RWPE1 (cell line): ENCODE results near the gene ADCY5.

Experiments used
- CTCF ChIA-PET: fragments of 350-600 bp; sonication (Branson Sonifier 250); formaldehyde crosslinking; extraction: SDS; loops from one replicate; lab custom pipeline; 2021; lab: Yijun Ruan, JAX
- POLR2A ChIA-PET: fragments of 400-600 bp; formaldehyde crosslinking; extraction: SDS; loops from one replicate; lab custom pipeline; 2020; ENCODE audit warnings: antibody characterized with exemption; ENCODE audit not compliant: low non-redundant PET; lab: Yijun Ruan, JAX
- DNase-seq: peaks from one replicate; pipeline ENCODE4 v3.0.0; 2012; ENCODE audit warnings: low spot score
- H3K27ac ChIP-seq: fragments of 450-650 bp; 2 replicates; pipeline ENCODE4 v1.5.1; 2017
- TF ChIP-seq, protein P1 (sequence below): fragments of 450-650 bp; conservative IDR thresholded peaks from 2 replicates; pipeline ENCODE4 v1.5.1; 2017; ENCODE audit warnings: low read depth, mild to moderate bottlenecking

Gene ADCY5

GRCh38 chr3:123387532-123387931 is 61.4 kb downstream of the ADCY5 start:
- DNase-seq: no peak
- POLR2A ChIA-PET: no interaction called here
- TF ChIP-seq, protein P1, sequence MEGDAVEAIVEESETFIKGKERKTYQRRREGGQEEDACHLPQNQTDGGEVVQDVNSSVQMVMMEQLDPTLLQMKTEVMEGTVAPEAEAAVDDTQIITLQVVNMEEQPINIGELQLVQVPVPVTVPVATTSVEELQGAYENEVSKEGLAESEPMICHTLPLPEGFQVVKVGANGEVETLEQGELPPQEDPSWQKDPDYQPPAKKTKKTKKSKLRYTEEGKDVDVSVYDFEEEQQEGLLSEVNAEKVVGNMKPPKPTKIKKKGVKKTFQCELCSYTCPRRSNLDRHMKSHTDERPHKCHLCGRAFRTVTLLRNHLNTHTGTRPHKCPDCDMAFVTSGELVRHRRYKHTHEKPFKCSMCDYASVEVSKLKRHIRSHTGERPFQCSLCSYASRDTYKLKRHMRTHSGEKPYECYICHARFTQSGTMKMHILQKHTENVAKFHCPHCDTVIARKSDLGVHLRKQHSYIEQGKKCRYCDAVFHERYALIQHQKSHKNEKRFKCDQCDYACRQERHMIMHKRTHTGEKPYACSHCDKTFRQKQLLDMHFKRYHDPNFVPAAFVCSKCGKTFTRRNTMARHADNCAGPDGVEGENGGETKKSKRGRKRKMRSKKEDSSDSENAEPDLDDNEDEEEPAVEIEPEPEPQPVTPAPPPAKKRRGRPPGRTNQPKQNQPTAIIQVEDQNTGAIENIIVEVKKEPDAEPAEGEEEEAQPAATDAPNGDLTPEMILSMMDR: no peak
- CTCF ChIA-PET: no interaction called here
- no peak overlapping the region for H3K27ac ChIP-seq

GRCh38 chr3:123386477-123387040 is 62.3 kb downstream of the ADCY5 start:
- ChIA-PET CTCF (no interaction called here), POLR2A (no interaction called here)
- TF ChIP-seq, protein P1: no peak
- DNase-seq: no peak
- H3K27ac ChIP-seq: no peak overlapping the region

DNA sequence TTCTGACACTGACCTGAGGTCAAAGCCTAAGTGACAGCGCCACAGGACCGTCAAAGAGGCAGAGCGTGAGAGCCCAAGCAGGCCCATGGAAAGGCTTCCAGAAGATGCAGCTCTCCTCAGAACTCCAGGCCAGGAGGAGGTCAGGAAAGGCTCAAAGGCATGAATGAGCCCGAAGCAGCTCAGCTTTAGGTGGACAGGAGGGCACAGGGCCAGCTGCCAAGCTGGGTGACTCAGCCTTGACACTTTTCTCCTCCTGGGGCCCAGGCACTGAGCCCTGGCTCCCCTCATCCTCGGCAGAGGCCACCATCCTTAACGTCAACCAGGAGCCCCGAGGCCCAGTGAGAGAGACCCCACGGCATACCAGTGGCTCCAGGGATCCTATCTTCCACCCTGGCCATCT is 62.9 kb downstream of the ADCY5 start:
- H3K27ac ChIP-seq: no peak overlapping the region
- ChIA-PET CTCF (no interaction called here), POLR2A (no interaction called here)
- TF ChIP-seq, protein P1: no peak
- no peak for DNase-seq

DNA sequence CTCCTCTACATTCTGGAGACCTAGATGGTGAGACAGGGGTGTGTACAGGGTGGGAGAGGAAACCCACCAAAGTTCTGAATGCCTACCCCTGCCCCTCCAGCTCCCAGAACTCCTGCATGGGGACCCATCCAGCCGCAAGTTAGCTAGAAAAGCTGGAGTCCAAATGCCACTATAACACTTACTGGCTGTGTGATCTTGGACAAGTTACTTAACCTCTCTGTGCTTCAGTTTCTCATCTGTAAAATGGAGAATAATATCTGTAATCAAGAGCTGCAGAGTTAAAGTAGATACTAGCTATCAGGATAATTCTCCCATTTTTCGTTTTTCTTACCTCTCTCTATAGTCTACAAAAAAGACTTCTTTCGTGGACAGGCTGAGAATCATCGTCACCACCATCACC is 63.4 kb downstream of the ADCY5 start:
- ChIA-PET POLR2A (no interaction called here), CTCF (no interaction called here)
- TF ChIP-seq, protein P1: no peak
- H3K27ac ChIP-seq: no peak overlapping the region
- no peak for DNase-seq

DNA sequence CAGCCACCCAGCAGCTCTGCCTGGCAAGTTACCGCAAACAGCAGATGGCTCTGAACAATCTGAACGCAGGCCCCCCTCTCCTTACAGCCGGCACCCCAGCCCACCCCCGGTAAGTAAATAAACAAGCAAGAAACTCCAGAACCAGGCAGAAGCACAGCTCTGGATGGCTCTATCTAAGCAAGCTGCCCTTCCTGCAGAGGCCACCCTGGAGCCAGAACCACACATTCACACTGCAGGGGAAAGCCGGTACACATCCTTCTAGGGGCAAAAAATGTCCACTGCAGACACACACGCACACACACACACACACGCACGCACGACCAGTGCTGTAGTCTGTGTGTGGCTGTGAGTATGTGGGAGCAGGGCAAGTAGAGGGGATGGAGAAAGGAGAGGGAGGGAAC is 63.9 kb downstream of the ADCY5 start:
- ChIA-PET POLR2A (no interaction called here), CTCF (interaction anchor here (0.8 kb wide), 1 partner anchor 25 kb away, joined by 4 read pairs; no protein-coding TSS in a partner anchor)
- no peak for DNase-seq
- no peak overlapping the region for H3K27ac ChIP-seq
- TF ChIP-seq, protein P1: no peak

- ChIA-PET CTCF (interaction anchor here (0.8 kb wide), 1 partner anchor 24 kb away, joined by 4 read pairs; no protein-coding TSS in a partner anchor), POLR2A (no interaction called here)
- TF ChIP-seq, protein P1: no peak
- DNase-seq: no peak
- H3K27ac ChIP-seq: no peak overlapping the region
These were observed 64.6 kb downstream of the ADCY5 start for GRCh38 chr3:123384256-123384655.
